ENCODE measurements around the gene MAP2K6.

The MAP2K6 gene

GRCh38 chr17:69497161-69497560 is 82.7 kb downstream of the MAP2K6 start:
- DNase-seq = no peak

GRCh38 chr17:69499318-69499717 is 84.8 kb downstream of the MAP2K6 start:
- no peak for DNase-seq

- no peak for DNase-seq
Observed at GRCh38 chr17:69500911-69501429, 86.5 kb downstream of the MAP2K6 start.

- DNase-seq = no peak
Observed at GRCh38 chr17:69501591-69502468, 87.3 kb downstream of the MAP2K6 start.

GRCh38 chr17:69503711-69504110 is 89.2 kb downstream of the MAP2K6 start:
- no peak for DNase-seq

- no peak for DNase-seq
Observed at GRCh38 chr17:69505740-69506139, 91.2 kb downstream of the MAP2K6 start.

- no peak for DNase-seq
Observed at GRCh38 chr17:69506489-69506888, 92.0 kb downstream of the MAP2K6 start.

GRCh38 chr17:69508814-69509213 is 94.3 kb downstream of the MAP2K6 start:
- DNase-seq = no peak

- DNase-seq = no peak
Observed at GRCh38 chr17:69511250-69511649, 96.8 kb downstream of the MAP2K6 start.

GRCh38 chr17:69512946-69513345 is 98.4 kb downstream of the MAP2K6 start:
- DNase-seq = no peak

- no peak for DNase-seq
Observed at GRCh38 chr17:69516225-69516624, 101.7 kb downstream of the MAP2K6 start.

GRCh38 chr17:69516911-69517310 is 102.4 kb downstream of the MAP2K6 start:
- DNase-seq = no peak

- no peak for DNase-seq
Observed at GRCh38 chr17:69518951-69519350, 104.5 kb downstream of the MAP2K6 start.

- DNase-seq = no peak
Observed at GRCh38 chr17:69523244-69523861, 108.9 kb downstream of the MAP2K6 start.

- DNase-seq = no peak
Observed at GRCh38 chr17:69524854-69525253, 110.4 kb downstream of the MAP2K6 start.

- peak; percentile 11 for DNase-seq
Observed at GRCh38 chr17:69525920-69526841, 111.7 kb downstream of the MAP2K6 start.

GRCh38 chr17:69528035-69528434 is 113.5 kb downstream of the MAP2K6 start:
- no peak for DNase-seq

GRCh38 chr17:69533481-69534234 is 119.2 kb downstream of the MAP2K6 start:
- no peak for DNase-seq

- no peak for DNase-seq
Observed at GRCh38 chr17:69534235-69534621, 119.7 kb downstream of the MAP2K6 start.

- no peak for DNase-seq
Observed at GRCh38 chr17:69535016-69535570, 120.6 kb downstream of the MAP2K6 start.

GRCh38 chr17:69538795-69539194 is 124.3 kb downstream of the MAP2K6 start:
- DNase-seq = no peak

GRCh38 chr17:69539274-69539673 is 124.8 kb downstream of the MAP2K6 start:
- DNase-seq = peak; percentile 3
